ENCODE measurements around the gene TMEM203.

TMEM203 gene

GRCh38 chr9:137232510-137232909 is 27.1 kb upstream of the TMEM203 start:
- DNase-seq (ENCODE audit: low read depth), result no peak

GRCh38 chr9:137232101-137232500 is 26.7 kb upstream of the TMEM203 start:
- DNase-seq (ENCODE audit: low read depth), result no peak
- Histone ChIP-seq H3K4me1 (ENCODE audit: control insufficient read depth, insufficient read depth, low read length) (peaks cover 14% of the 10 kb centered on the region), H3K36me3 (ENCODE audit: control insufficient read depth, insufficient read depth, low read length, severe bottlenecking) (no peaks in the 10 kb centered on the region), H3K9ac (ENCODE audit: low read length) (no peak overlapping the region), H3K4me3 (ENCODE audit: low read length) (no peak overlapping the region), H3K9me3 (ENCODE audit: control insufficient read depth, low read length) (no peaks in the 10 kb centered on the region), H3K27me3 (replicated peaks; ENCODE audit: control insufficient read depth, insufficient read depth, low read length) (peaks cover 30% of the 10 kb centered on the region)

More at GRCh38 chr9:137232510-137232909, 27.1 kb upstream of the TMEM203 start:
- Histone ChIP-seq H3K4me1 (ENCODE audit: control insufficient read depth, insufficient read depth, low read length) (peaks cover 10% of the 10 kb centered on the region), H3K4me3 (ENCODE audit: low read length) (no peak overlapping the region), H3K9me3 (ENCODE audit: control insufficient read depth, low read length) (no peaks in the 10 kb centered on the region), H3K27me3 (replicated peaks; ENCODE audit: control insufficient read depth, insufficient read depth, low read length) (peaks cover 30% of the 10 kb centered on the region), H3K9ac (ENCODE audit: low read length) (no peak overlapping the region), H3K36me3 (ENCODE audit: control insufficient read depth, insufficient read depth, low read length, severe bottlenecking) (no peaks in the 10 kb centered on the region)

- peaks cover 30% of the 10 kb centered on the region for H3K27me3 ChIP-seq (replicated peaks; ENCODE audit: control insufficient read depth, insufficient read depth, low read length)
- no peak for DNase-seq (ENCODE audit: low read depth)
- no peak overlapping the region for H3K9ac ChIP-seq (ENCODE audit: low read length)
- H3K36me3 ChIP-seq (ENCODE audit: control insufficient read depth, insufficient read depth, low read length, severe bottlenecking), result no peaks in the 10 kb centered on the region
- H3K4me3 ChIP-seq (ENCODE audit: low read length), result no peak overlapping the region
- peaks cover 10% of the 10 kb centered on the region for H3K4me1 ChIP-seq (ENCODE audit: control insufficient read depth, insufficient read depth, low read length)
- no peaks in the 10 kb centered on the region for H3K9me3 ChIP-seq (ENCODE audit: control insufficient read depth, low read length)
Measured at GRCh38 chr9:137231372-137232039, 26.1 kb upstream of the TMEM203 start.

GRCh38 chr9:137230705-137231371 is 25.4 kb upstream of the TMEM203 start, which contains the start of gene SLC34A3:
TSS of gene SLC34A3 (plus strand) at chr9:137230901. CDS start at chr9:137231703, 802 bp downstream.
- Histone ChIP-seq H3K9ac (ENCODE audit: low read length) (no peak within 1 kb of the TSS), H3K4me3 (ENCODE audit: low read length) (no peak within 1 kb of the TSS), H3K27me3 (replicated peaks; ENCODE audit: control insufficient read depth, insufficient read depth, low read length) (peaks cover 30% of the 10 kb centered on the region), H3K9me3 (ENCODE audit: control insufficient read depth, low read length) (no peaks in the 10 kb centered on the region), H3K4me1 (ENCODE audit: control insufficient read depth, insufficient read depth, low read length) (peaks cover 5% of the 10 kb centered on the region), H3K36me3 (ENCODE audit: control insufficient read depth, insufficient read depth, low read length, severe bottlenecking) (no peaks in the 10 kb centered on the region)
- no peak for DNase-seq (ENCODE audit: low read depth)

GRCh38 chr9:137229903-137230704 is 24.7 kb upstream of the TMEM203 start:
- H3K36me3 ChIP-seq (ENCODE audit: control insufficient read depth, insufficient read depth, low read length, severe bottlenecking), result no peaks in the 10 kb centered on the region
- no peak overlapping the region for H3K9ac ChIP-seq (ENCODE audit: low read length)
- no peak overlapping the region for H3K4me3 ChIP-seq (ENCODE audit: low read length)
- DNase-seq (ENCODE audit: low read depth), result no peak
- H3K27me3 ChIP-seq (replicated peaks; ENCODE audit: control insufficient read depth, insufficient read depth, low read length), result peaks cover 24% of the 10 kb centered on the region
- peaks cover 5% of the 10 kb centered on the region for H3K4me1 ChIP-seq (ENCODE audit: control insufficient read depth, insufficient read depth, low read length)
- H3K9me3 ChIP-seq (ENCODE audit: control insufficient read depth, low read length), result no peaks in the 10 kb centered on the region

- DNase-seq (ENCODE audit: low read depth), result no peak
- peaks cover 5% of the 10 kb centered on the region for H3K4me1 ChIP-seq (ENCODE audit: control insufficient read depth, insufficient read depth, low read length)
- no peak overlapping the region for H3K9ac ChIP-seq (ENCODE audit: low read length)
- H3K4me3 ChIP-seq (ENCODE audit: low read length), result no peak overlapping the region
- no peaks in the 10 kb centered on the region for H3K9me3 ChIP-seq (ENCODE audit: control insufficient read depth, low read length)
- H3K27me3 ChIP-seq (replicated peaks; ENCODE audit: control insufficient read depth, insufficient read depth, low read length), result peaks cover 24% of the 10 kb centered on the region
- no peaks in the 10 kb centered on the region for H3K36me3 ChIP-seq (ENCODE audit: control insufficient read depth, insufficient read depth, low read length, severe bottlenecking)
Measured at GRCh38 chr9:137228968-137229896, 23.8 kb upstream of the TMEM203 start.

- no peaks in the 10 kb centered on the region for H3K9me3 ChIP-seq (ENCODE audit: control insufficient read depth, low read length)
- DNase-seq (ENCODE audit: low read depth), result no peak
- H3K4me3 ChIP-seq (ENCODE audit: low read length), result no peak overlapping the region
Measured at GRCh38 chr9:137228506-137228967, 23.1 kb upstream of the TMEM203 start.

GRCh38 chr9:137227853-137228505 is 22.5 kb upstream of the TMEM203 start:
- no peak overlapping the region for H3K9ac ChIP-seq (ENCODE audit: low read length)
- no peak for DNase-seq (ENCODE audit: low read depth)
- peaks cover 24% of the 10 kb centered on the region for H3K27me3 ChIP-seq (replicated peaks; ENCODE audit: control insufficient read depth, insufficient read depth, low read length)
- no peak overlapping the region for H3K4me3 ChIP-seq (ENCODE audit: low read length)
- H3K9me3 ChIP-seq (ENCODE audit: control insufficient read depth, low read length), result no peaks in the 10 kb centered on the region
- no peaks in the 10 kb centered on the region for H3K36me3 ChIP-seq (ENCODE audit: control insufficient read depth, insufficient read depth, low read length, severe bottlenecking)
- H3K4me1 ChIP-seq (ENCODE audit: control insufficient read depth, insufficient read depth, low read length), result peaks cover 11% of the 10 kb centered on the region

More at GRCh38 chr9:137228506-137228967, 23.1 kb upstream of the TMEM203 start:
- H3K27me3 ChIP-seq (replicated peaks; ENCODE audit: control insufficient read depth, insufficient read depth, low read length), result peaks cover 24% of the 10 kb centered on the region
- H3K4me1 ChIP-seq (ENCODE audit: control insufficient read depth, insufficient read depth, low read length), result peaks cover 9% of the 10 kb centered on the region
- H3K36me3 ChIP-seq (ENCODE audit: control insufficient read depth, insufficient read depth, low read length, severe bottlenecking), result no peaks in the 10 kb centered on the region
- no peak overlapping the region for H3K9ac ChIP-seq (ENCODE audit: low read length)

GRCh38 chr9:137227054-137227852 is 21.8 kb upstream of the TMEM203 start, which contains the start of gene RNF224:
TSS of gene RNF224 (plus strand) at chr9:137227502. CDS start at chr9:137228336, 834 bp downstream.
- peak within 1 kb of the TSS; percentile 41 for H3K9ac ChIP-seq (ENCODE audit: low read length)
- peaks cover 24% of the 10 kb centered on the region for H3K27me3 ChIP-seq (replicated peaks; ENCODE audit: control insufficient read depth, insufficient read depth, low read length)
- peak; percentile 88 for DNase-seq (ENCODE audit: low read depth)
- peaks cover 15% of the 10 kb centered on the region for H3K4me1 ChIP-seq (ENCODE audit: control insufficient read depth, insufficient read depth, low read length)
- no peak within 1 kb of the TSS for H3K4me3 ChIP-seq (ENCODE audit: low read length)
- H3K9me3 ChIP-seq (ENCODE audit: control insufficient read depth, low read length), result no peaks in the 10 kb centered on the region
- no peaks in the 10 kb centered on the region for H3K36me3 ChIP-seq (ENCODE audit: control insufficient read depth, insufficient read depth, low read length, severe bottlenecking)

Measured in adipocyte (in vitro differentiated cells).